ENCODE data around the gene PRR7.

The PRR7 gene

DNA sequence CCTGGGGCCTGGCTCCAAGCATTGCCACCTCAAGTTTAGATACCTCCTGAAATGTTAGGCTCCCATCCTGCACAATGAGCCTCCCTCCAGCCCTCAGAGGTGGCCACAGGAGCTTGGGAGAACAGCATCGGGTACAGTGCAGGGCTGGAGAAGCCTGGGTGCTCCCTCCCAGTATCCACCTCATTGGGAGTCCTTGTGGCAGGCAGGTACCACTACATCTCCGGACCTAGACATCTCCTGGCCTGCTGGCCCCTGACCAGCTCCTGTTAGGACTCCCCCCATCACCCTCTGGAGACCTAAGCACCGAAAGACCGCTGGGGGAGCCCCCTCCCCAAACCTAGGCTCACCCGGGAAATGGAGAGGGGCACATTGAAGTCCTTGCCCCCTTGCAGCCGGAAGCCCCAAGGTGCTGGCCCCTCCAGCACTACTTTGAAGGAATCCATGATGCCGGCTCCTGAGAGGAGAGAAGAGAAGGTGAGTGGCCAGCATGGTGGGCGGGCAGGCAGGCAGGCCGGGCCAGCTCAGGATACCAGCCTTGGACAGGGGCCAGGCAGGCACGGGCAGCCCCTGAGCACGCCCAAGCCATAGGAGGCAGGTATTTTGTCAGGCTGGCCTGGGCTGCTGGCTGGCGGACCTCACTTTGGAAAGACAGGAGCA lies 49.6 kb downstream of the PRR7 start:
- peak; percentile 72 for DNase-seq (ENCODE audit: low read depth)
- H3K4me3 ChIP-seq (replicated peaks; ENCODE audit: low read depth, low read length) = peak overlapping the region; percentile 83
- TF ChIP-seq, protein P1, sequence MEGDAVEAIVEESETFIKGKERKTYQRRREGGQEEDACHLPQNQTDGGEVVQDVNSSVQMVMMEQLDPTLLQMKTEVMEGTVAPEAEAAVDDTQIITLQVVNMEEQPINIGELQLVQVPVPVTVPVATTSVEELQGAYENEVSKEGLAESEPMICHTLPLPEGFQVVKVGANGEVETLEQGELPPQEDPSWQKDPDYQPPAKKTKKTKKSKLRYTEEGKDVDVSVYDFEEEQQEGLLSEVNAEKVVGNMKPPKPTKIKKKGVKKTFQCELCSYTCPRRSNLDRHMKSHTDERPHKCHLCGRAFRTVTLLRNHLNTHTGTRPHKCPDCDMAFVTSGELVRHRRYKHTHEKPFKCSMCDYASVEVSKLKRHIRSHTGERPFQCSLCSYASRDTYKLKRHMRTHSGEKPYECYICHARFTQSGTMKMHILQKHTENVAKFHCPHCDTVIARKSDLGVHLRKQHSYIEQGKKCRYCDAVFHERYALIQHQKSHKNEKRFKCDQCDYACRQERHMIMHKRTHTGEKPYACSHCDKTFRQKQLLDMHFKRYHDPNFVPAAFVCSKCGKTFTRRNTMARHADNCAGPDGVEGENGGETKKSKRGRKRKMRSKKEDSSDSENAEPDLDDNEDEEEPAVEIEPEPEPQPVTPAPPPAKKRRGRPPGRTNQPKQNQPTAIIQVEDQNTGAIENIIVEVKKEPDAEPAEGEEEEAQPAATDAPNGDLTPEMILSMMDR (IDR thresholded peaks at IDR 0.05; ENCODE audit: low read length, missing control alignments) = peak; percentile 39

DNA sequence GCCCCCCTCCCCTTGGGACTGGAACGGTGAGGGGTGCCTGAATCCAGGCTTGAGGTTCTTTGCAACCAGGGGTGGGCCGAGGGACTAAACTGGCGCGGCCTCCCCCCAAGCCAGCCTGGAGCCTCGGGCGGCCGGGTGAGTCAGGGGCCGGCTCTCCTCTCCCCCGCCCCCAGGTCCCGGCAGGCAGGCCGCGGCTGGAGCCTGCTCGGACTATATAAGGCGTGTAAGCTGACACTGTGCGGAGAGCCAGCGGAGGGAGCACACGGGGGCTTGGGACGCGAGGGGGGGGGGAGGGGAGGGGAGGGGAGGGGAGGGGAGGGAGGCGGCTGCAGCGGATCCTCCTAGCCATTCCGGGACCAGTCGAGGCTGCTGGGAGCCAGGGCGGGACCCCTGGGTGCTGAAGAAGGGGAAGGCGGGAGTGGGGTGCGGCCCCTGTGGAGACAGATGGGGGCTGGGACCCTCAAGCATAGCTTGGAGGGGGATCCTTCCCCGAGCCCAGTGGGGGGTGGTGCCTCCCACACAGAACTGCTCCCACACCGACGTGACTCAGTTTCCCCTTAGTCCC lies 50.2 kb downstream of the PRR7 start:
- peak overlapping the region; percentile 83 for H3K4me3 ChIP-seq (replicated peaks; ENCODE audit: low read depth, low read length)
- peak; percentile 92 for DNase-seq (ENCODE audit: low read depth)

GRCh38 chr5:177497292-177498012 lies 50.8 kb downstream of the PRR7 start, which contains the start of gene PDLIM7:
Gene PDLIM7 (minus strand): TSS chr5:177497604. CDS start chr5:177496512, 1,092 bp downstream.
- TF ChIP-seq, protein P1 (IDR thresholded peaks at IDR 0.05; ENCODE audit: low read length, missing control alignments) = peak; percentile 3
- peak within 1 kb of the TSS; percentile 83 for H3K4me3 ChIP-seq (replicated peaks; ENCODE audit: low read depth, low read length)
- DNase-seq (ENCODE audit: low read depth) = peak; percentile 98

More for the DNA sequence above, 50.2 kb downstream of the PRR7 start:
- TF ChIP-seq, protein P1 (IDR thresholded peaks at IDR 0.05; ENCODE audit: low read length, missing control alignments) = no peak

GRCh38 chr5:177498013-177498787 lies 51.6 kb downstream of the PRR7 start:
- no peak for DNase-seq (ENCODE audit: low read depth)
- TF ChIP-seq, protein P1 (IDR thresholded peaks at IDR 0.05; ENCODE audit: low read length, missing control alignments) = peak; percentile 0
- peak overlapping the region; percentile 83 for H3K4me3 ChIP-seq (replicated peaks; ENCODE audit: low read depth, low read length)

- no peak for DNase-seq (ENCODE audit: low read depth)
- no peak overlapping the region for H3K4me3 ChIP-seq (replicated peaks; ENCODE audit: low read depth, low read length)
- TF ChIP-seq, protein P1 (IDR thresholded peaks at IDR 0.05; ENCODE audit: low read length, missing control alignments) = no peak
Measured at GRCh38 chr5:177499842-177500241, 53.2 kb downstream of the PRR7 start.

DNA sequence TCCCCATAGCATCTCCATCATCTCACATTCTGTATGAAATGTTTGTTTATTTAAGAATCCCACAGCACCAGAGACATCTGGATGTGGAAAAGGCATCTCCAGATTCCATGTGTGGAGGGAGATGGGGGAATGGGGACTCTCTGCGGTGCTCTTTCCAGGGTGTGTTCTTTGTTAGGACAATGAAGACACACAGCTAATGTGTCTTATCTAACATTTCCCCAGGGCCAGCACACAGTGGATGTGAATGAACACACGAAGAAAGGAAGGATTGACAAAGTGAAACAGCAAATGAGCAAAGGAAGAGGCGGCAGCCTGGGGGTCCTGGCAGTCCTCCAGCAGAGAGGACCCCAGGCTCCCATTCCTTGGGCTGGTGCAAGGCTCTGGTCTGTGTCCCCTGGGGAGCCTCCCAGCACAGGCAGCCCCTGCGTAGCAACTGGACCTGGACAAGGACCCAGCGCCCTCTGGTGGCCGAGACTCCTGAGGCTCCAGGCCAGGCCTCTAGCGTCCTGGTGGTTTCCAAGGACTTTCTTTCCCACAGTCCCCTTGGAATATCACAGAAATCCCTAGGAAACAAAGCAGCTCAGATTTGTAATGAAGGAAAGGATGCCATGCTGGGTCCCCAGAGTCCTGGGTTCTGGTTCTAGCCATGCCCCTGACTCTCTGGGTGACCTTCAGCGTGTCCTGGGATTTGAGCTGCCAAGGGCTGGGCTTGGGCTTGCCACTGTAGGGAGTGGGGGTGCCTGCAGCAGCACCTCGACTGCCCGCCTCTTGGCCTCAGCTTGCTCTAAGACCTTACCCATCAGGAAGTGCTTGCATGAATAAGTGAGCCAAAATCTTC lies 54.3 kb downstream of the PRR7 start:
- peak; percentile 87 for DNase-seq (ENCODE audit: low read depth)
- TF ChIP-seq, protein P1 (IDR thresholded peaks at IDR 0.05; ENCODE audit: low read length, missing control alignments) = peak; percentile 96
- no peak overlapping the region for H3K4me3 ChIP-seq (replicated peaks; ENCODE audit: low read depth, low read length)

All from fibroblast of pulmonary artery (primary cell).